ENCODE measurements around the gene MLPH.

- TF ChIP-seq EZH2 (IDR thresholded peaks at IDR 0.05; ENCODE audit: insufficient read depth, poor library complexity, severe bottlenecking) (no peak), EZH2phosphoT487 (IDR thresholded peaks at IDR 0.05; ENCODE audit: insufficient read depth, low read depth) (no peak)
These were observed 79.6 kb downstream of the MLPH start, which contains the start of gene PRLH for GRCh38 chr2:237566401-237567235.

Measured in GM23248 (cell line).